ENCODE data around the gene EFHC1.
A peak's percentile ranks its signal among the peaks of the same experiment; 100 is the strongest.

EFHC1 gene

GRCh38 chr6:52419809-52420667, at the start of gene EFHC1:
Gene EFHC1 (plus strand): TSS chr6:52420342. CDS start chr6:52420411, 69 bp downstream.
- Histone ChIP-seq H3K4me3 (ENCODE audit: low read depth in 1 of 2, low read length in 2 of 2) (peak within 1 kb of the TSS; percentile 96 to 97), H3K27me3 (ENCODE audit: low read depth, low read length) (no peaks in the 10 kb centered on the region), H3K27ac (ENCODE audit: low read length) (peak within 1 kb of the TSS; percentile 89), H3K36me3 (ENCODE audit: control insufficient read depth in 1 of 2, insufficient read depth in 2 of 2, low read length in 2 of 2) (peaks cover 0 to 5% of the 10 kb centered on the region in 2 donors), H3K4me1 (ENCODE audit: control insufficient read depth in 1 of 2, insufficient read depth in 2 of 2, low read length in 2 of 2) (peaks cover 0 to 23% of the 10 kb centered on the region in 2 donors), H3K9me3 (ENCODE audit: control insufficient read depth in 1 of 2, low read length in 2 of 2) (no peaks in the 10 kb centered on the region)

- Histone ChIP-seq H3K4me1 (ENCODE audit: control insufficient read depth in 1 of 2, insufficient read depth in 2 of 2, low read length in 2 of 2) (peaks cover 2 to 5% of the 10 kb centered on the region in 2 donors), H3K27me3 (ENCODE audit: low read depth, low read length) (no peaks in the 10 kb centered on the region), H3K4me3 (ENCODE audit: low read depth in 1 of 2, low read length in 2 of 2) (no peak overlapping the region), H3K27ac (ENCODE audit: low read length) (no peak overlapping the region), H3K9me3 (ENCODE audit: control insufficient read depth in 1 of 2, low read length in 2 of 2) (no peaks in the 10 kb centered on the region), H3K36me3 (ENCODE audit: control insufficient read depth in 1 of 2, insufficient read depth in 2 of 2, low read length in 2 of 2) (peaks cover 0 to 8% of the 10 kb centered on the region in 2 donors)
Measured at GRCh38 chr6:52371656-52372191, 48.4 kb upstream of the EFHC1 start.

- Histone ChIP-seq H3K27me3 (ENCODE audit: low read depth, low read length) (no peaks in the 10 kb centered on the region), H3K4me3 (ENCODE audit: low read depth in 1 of 2, low read length in 2 of 2) (no peak overlapping the region), H3K36me3 (ENCODE audit: control insufficient read depth in 1 of 2, insufficient read depth in 2 of 2, low read length in 2 of 2) (peaks cover 0 to 3% of the 10 kb centered on the region in 2 donors), H3K4me1 (ENCODE audit: control insufficient read depth in 1 of 2, insufficient read depth in 2 of 2, low read length in 2 of 2) (peaks cover 5 to 6% of the 10 kb centered on the region in 2 donors), H3K9me3 (ENCODE audit: control insufficient read depth in 1 of 2, low read length in 2 of 2) (no peaks in the 10 kb centered on the region), H3K27ac (ENCODE audit: low read length) (no peak overlapping the region)
Measured at GRCh38 chr6:52373151-52373690, 46.9 kb upstream of the EFHC1 start.

- Histone ChIP-seq H3K9me3 (ENCODE audit: control insufficient read depth in 1 of 2, low read length in 2 of 2) (no peaks in the 10 kb centered on the region), H3K4me3 (ENCODE audit: low read depth in 1 of 2, low read length in 2 of 2) (no peak overlapping the region), H3K36me3 (ENCODE audit: control insufficient read depth in 1 of 2, insufficient read depth in 2 of 2, low read length in 2 of 2) (no peaks in the 10 kb centered on the region), H3K27me3 (ENCODE audit: low read depth, low read length) (no peaks in the 10 kb centered on the region), H3K4me1 (ENCODE audit: control insufficient read depth in 1 of 2, insufficient read depth in 2 of 2, low read length in 2 of 2) (peaks cover 5 to 6% of the 10 kb centered on the region in 2 donors), H3K27ac (ENCODE audit: low read length) (no peak overlapping the region)
Measured at GRCh38 chr6:52374247-52374646, 45.9 kb upstream of the EFHC1 start.

GRCh38 chr6:52375780-52376556, 44.2 kb upstream of the EFHC1 start:
- Histone ChIP-seq H3K27ac (ENCODE audit: low read length) (no peak overlapping the region), H3K36me3 (ENCODE audit: control insufficient read depth in 1 of 2, insufficient read depth in 2 of 2, low read length in 2 of 2) (no peaks in the 10 kb centered on the region), H3K4me3 (ENCODE audit: low read depth in 1 of 2, low read length in 2 of 2) (no peak overlapping the region), H3K27me3 (ENCODE audit: low read depth, low read length) (no peaks in the 10 kb centered on the region), H3K4me1 (ENCODE audit: control insufficient read depth in 1 of 2, insufficient read depth in 2 of 2, low read length in 2 of 2) (peaks cover 5 to 6% of the 10 kb centered on the region in 2 donors), H3K9me3 (ENCODE audit: control insufficient read depth in 1 of 2, low read length in 2 of 2) (no peaks in the 10 kb centered on the region)

- Histone ChIP-seq H3K27me3 (ENCODE audit: low read depth, low read length) (no peaks in the 10 kb centered on the region), H3K36me3 (ENCODE audit: control insufficient read depth in 1 of 2, insufficient read depth in 2 of 2, low read length in 2 of 2) (no peaks in the 10 kb centered on the region), H3K9me3 (ENCODE audit: control insufficient read depth in 1 of 2, low read length in 2 of 2) (no peaks in the 10 kb centered on the region), H3K4me1 (ENCODE audit: control insufficient read depth in 1 of 2, insufficient read depth in 2 of 2, low read length in 2 of 2) (peaks cover 5 to 6% of the 10 kb centered on the region in 2 donors), H3K4me3 (ENCODE audit: low read depth in 1 of 2, low read length in 2 of 2) (no peak overlapping the region), H3K27ac (ENCODE audit: low read length) (no peak overlapping the region)
Measured at GRCh38 chr6:52376763-52377162, 43.4 kb upstream of the EFHC1 start.

GRCh38 chr6:52377538-52378221, 42.5 kb upstream of the EFHC1 start:
- no peaks in the 10 kb centered on the region for H3K27me3 ChIP-seq (ENCODE audit: low read depth, low read length)
- no peaks in the 10 kb centered on the region for H3K9me3 ChIP-seq (ENCODE audit: control insufficient read depth in 1 of 2, low read length in 2 of 2)
- no peak overlapping the region for H3K4me3 ChIP-seq (ENCODE audit: low read depth in 1 of 2, low read length in 2 of 2)
- peaks cover 5 to 6% of the 10 kb centered on the region in 2 donors for H3K4me1 ChIP-seq (ENCODE audit: control insufficient read depth in 1 of 2, insufficient read depth in 2 of 2, low read length in 2 of 2)
- H3K36me3 ChIP-seq (ENCODE audit: control insufficient read depth in 1 of 2, insufficient read depth in 2 of 2, low read length in 2 of 2) = peaks cover 0 to 3% of the 10 kb centered on the region in 2 donors
- no peak overlapping the region for H3K27ac ChIP-seq (ENCODE audit: low read length)

GRCh38 chr6:52381249-52381648, 38.9 kb upstream of the EFHC1 start:
- no peaks in the 10 kb centered on the region for H3K9me3 ChIP-seq (ENCODE audit: control insufficient read depth in 1 of 2, low read length in 2 of 2)
- peaks cover 0 to 6% of the 10 kb centered on the region in 2 donors for H3K4me1 ChIP-seq (ENCODE audit: control insufficient read depth in 1 of 2, insufficient read depth in 2 of 2, low read length in 2 of 2)
- H3K27me3 ChIP-seq (ENCODE audit: low read depth, low read length) = no peaks in the 10 kb centered on the region
- H3K4me3 ChIP-seq (ENCODE audit: low read depth in 1 of 2, low read length in 2 of 2) = no peak overlapping the region
- H3K36me3 ChIP-seq (ENCODE audit: control insufficient read depth in 1 of 2, insufficient read depth in 2 of 2, low read length in 2 of 2) = peaks cover 0 to 3% of the 10 kb centered on the region in 2 donors
- H3K27ac ChIP-seq (ENCODE audit: low read length) = no peak overlapping the region

- no peaks in the 10 kb centered on the region for H3K27me3 ChIP-seq (ENCODE audit: low read depth, low read length)
- peaks cover 7 to 8% of the 10 kb centered on the region in 2 donors for H3K4me1 ChIP-seq (ENCODE audit: control insufficient read depth in 1 of 2, insufficient read depth in 2 of 2, low read length in 2 of 2)
- peaks cover 0 to 3% of the 10 kb centered on the region in 2 donors for H3K36me3 ChIP-seq (ENCODE audit: control insufficient read depth in 1 of 2, insufficient read depth in 2 of 2, low read length in 2 of 2)
- no peak overlapping the region for H3K4me3 ChIP-seq (ENCODE audit: low read depth in 1 of 2, low read length in 2 of 2)
- no peaks in the 10 kb centered on the region for H3K9me3 ChIP-seq (ENCODE audit: control insufficient read depth in 1 of 2, low read length in 2 of 2)
- no peak overlapping the region for H3K27ac ChIP-seq (ENCODE audit: low read length)
Measured at GRCh38 chr6:52384145-52384766, 35.9 kb upstream of the EFHC1 start.

GRCh38 chr6:52385074-52385473, 35.1 kb upstream of the EFHC1 start:
- no peaks in the 10 kb centered on the region for H3K27me3 ChIP-seq (ENCODE audit: low read depth, low read length)
- H3K4me1 ChIP-seq (ENCODE audit: control insufficient read depth in 1 of 2, insufficient read depth in 2 of 2, low read length in 2 of 2) = peaks cover 12 to 14% of the 10 kb centered on the region in 2 donors
- no peak overlapping the region for H3K4me3 ChIP-seq (ENCODE audit: low read depth in 1 of 2, low read length in 2 of 2)
- H3K36me3 ChIP-seq (ENCODE audit: control insufficient read depth in 1 of 2, insufficient read depth in 2 of 2, low read length in 2 of 2) = peaks cover 0 to 3% of the 10 kb centered on the region in 2 donors
- no peaks in the 10 kb centered on the region for H3K9me3 ChIP-seq (ENCODE audit: control insufficient read depth in 1 of 2, low read length in 2 of 2)
- H3K27ac ChIP-seq (ENCODE audit: low read length) = no peak overlapping the region

All from muscle layer of duodenum (tissue), 2 donors.